Endothelial cell of umbilical vein (primary cell): ENCODE measurements around the gene ZNF79. TPM values are rescaled to one million over a fixed set of nuclear protein-coding genes. Genes with fewer than 3 reads are reported as not detected.

Source experiments
- BruUV-seq: library from RNA; stranded (reverse); fragments of 400-500 nt; replicated peaks from 2 replicates; lab custom pipeline; 2021; lab: Mats Ljungman, UMichigan
- CTCF ChIA-PET: fragments of 300-600, 350-600 bp; sonication (Branson Sonifier 250); formaldehyde crosslinking; loops from one replicate; lab custom pipeline; 2021; ENCODE audit warnings: antibody characterized with exemption, inconsistent platforms; lab: Charles Lee
- POLR2A ChIA-PET: fragments of 300-600, 350-600 bp; sonication (Branson Sonifier 250); formaldehyde crosslinking; loops from one replicate; lab custom pipeline; 2021; ENCODE audit warnings: antibody characterized with exemption, inconsistent platforms; lab: Charles Lee
- DNase-seq: peaks from one replicate; pipeline ENCODE4 v3.0.0-alpha.2; 2011; ENCODE audit warnings: low read depth, low spot score
- FAIRE-seq: peaks from 2 replicates; lab custom pipeline; 2011; peaks lifted over from hg19 to GRCh38; lab: Jason Lieb, UNC
- H2AFZ ChIP-seq: 2 replicates; pipeline ENCODE4 v1.6.0; 2012; ENCODE audit warnings: low read depth, low read length, control low read depth, inconsistent platforms
- H3K27ac ChIP-seq: 2 replicates; pipeline ENCODE4 v1.5.1; 2011; ENCODE audit warnings: low read depth, mild to moderate bottlenecking, control low read depth, low read length, moderate library complexity; ENCODE audit not compliant: insufficient read depth
- H3K27me3 ChIP-seq, 2 experiments: 2 replicates each; pipeline versions ENCODE4 v1.6.0 to v1.6.1; 2011; ENCODE audit warnings: low read length in 2 of 2, mixed read lengths in 1 of 2; ENCODE audit not compliant: control insufficient read depth in 2 of 2, insufficient read depth in 2 of 2
- H3K36me3 ChIP-seq, 2 experiments: 2 replicates in 1 of 2; 3 replicates in 1 of 2; pipeline ENCODE4 v1.5.1; 2011; ENCODE audit warnings: low read length in 2 of 2, mild to moderate bottlenecking in 1 of 2, moderate library complexity in 1 of 2; ENCODE audit not compliant: control insufficient read depth in 2 of 2, insufficient read depth in 2 of 2; ENCODE audit errors: extremely low read depth in 1 of 2
- H3K4me1 ChIP-seq: 3 replicates; pipeline ENCODE4 v1.5.1; 2011; ENCODE audit warnings: mild to moderate bottlenecking, low read length; ENCODE audit not compliant: control insufficient read depth, insufficient read depth; ENCODE audit errors: extremely low read depth
- H3K4me2 ChIP-seq: 2 replicates; pipeline ENCODE4 v1.6.1; 2011; ENCODE audit warnings: low read length, control low read depth, mixed read lengths; ENCODE audit not compliant: insufficient read depth
- H3K4me3 ChIP-seq, 3 experiments: fragments of 200-600 bp in 1 of 3; sonication (generic), shearing (Covaris generic) in 1 of 3; replicated peaks in 1 of 3; 2 replicates each; pipeline ENCODE4 v1.5.1; 2011 to 2016; ENCODE audit warnings: control low read depth in 3 of 3, low read length in 3 of 3, mild to moderate bottlenecking in 2 of 3, inconsistent platforms in 1 of 3, low read depth in 1 of 3, moderate library complexity in 1 of 3; ENCODE audit not compliant: insufficient read depth in 1 of 3
- H3K79me2 ChIP-seq: 2 replicates; pipeline ENCODE4 v1.6.0; 2012; ENCODE audit warnings: low read length, inconsistent platforms; ENCODE audit not compliant: control insufficient read depth, insufficient read depth
- H3K9ac ChIP-seq: replicated peaks from 2 replicates; pipeline ENCODE3; 2011; ENCODE audit warnings: low read length, control low read depth; ENCODE audit not compliant: insufficient read depth; ENCODE audit errors: extremely low read depth
- H3K9me1 ChIP-seq: replicated peaks from 3 replicates; pipeline ENCODE4 v1.6.0; 2011; ENCODE audit warnings: mild to moderate bottlenecking, low read length; ENCODE audit not compliant: control insufficient read depth, insufficient read depth; ENCODE audit errors: extremely low read depth
- H3K9me3 ChIP-seq: replicated peaks from 2 replicates; pipeline ENCODE4 v1.5.1; 2012; ENCODE audit warnings: low read length, inconsistent platforms; ENCODE audit not compliant: control insufficient read depth, insufficient read depth
- H4K20me1 ChIP-seq: replicated peaks from 2 replicates; pipeline ENCODE3; 2011; ENCODE audit warnings: mild to moderate bottlenecking, low read length; ENCODE audit not compliant: control insufficient read depth, insufficient read depth; ENCODE audit errors: extremely low read depth
- EZH2 ChIP-seq: IDR thresholded peaks from 2 replicates; pipeline ENCODE4 v1.6.1; 2012; ENCODE audit warnings: borderline replicate concordance, low read depth, mild to moderate bottlenecking, moderate library complexity, low read length, inconsistent platforms; ENCODE audit not compliant: severe bottlenecking
- FOS ChIP-seq: IDR thresholded peaks from 2 replicates; pipeline ENCODE4 v1.6.1; 2011; ENCODE audit warnings: mild to moderate bottlenecking, low read length, moderate library complexity, borderline replicate concordance; ENCODE audit not compliant: insufficient read depth
- GATA2 ChIP-seq: IDR thresholded peaks from 2 replicates; pipeline ENCODE4 v1.7.0; 2011; ENCODE audit warnings: low read depth, mild to moderate bottlenecking, moderate library complexity, mixed read lengths, low read length; ENCODE audit not compliant: insufficient read length, insufficient read depth
- JUN ChIP-seq: IDR thresholded peaks from 2 replicates; pipeline ENCODE4 v1.6.1; 2011; ENCODE audit warnings: borderline replicate concordance, low read depth; ENCODE audit not compliant: insufficient read length, insufficient read depth
- MYC ChIP-seq: IDR thresholded peaks from one replicate; pipeline ENCODE4 v1.6.1; 2011; ENCODE audit warnings: mild to moderate bottlenecking, low read depth, low read length
- POLR2A ChIP-seq: IDR thresholded peaks from 2 replicates; pipeline ENCODE4 v1.6.1; 2012; ENCODE audit warnings: low read depth, mild to moderate bottlenecking, control low read depth, low read length
- POLR2AphosphoS5 ChIP-seq: IDR thresholded peaks from 2 replicates; pipeline ENCODE4 v1.6.1; 2012; ENCODE audit warnings: low read depth, mild to moderate bottlenecking, control low read depth, low read length, moderate library complexity; ENCODE audit not compliant: insufficient read depth
- dilution Hi-C: fragments of 300-500 bp; cut with MboI; formaldehyde crosslinking; loops from one replicate; pipeline ENCODE4 v1.15.0; 2019; ENCODE audit warnings: low sequenced_read_pairs; ENCODE audit not compliant: extremely low pct_ligation_motif_present
- intact Hi-C: fragments of 100-400 bp; cut with micrococcal nuclease; formaldehyde crosslinking; loops from one replicate; pipeline ENCODE4 v1.10.0; 2022
- polyA plus RNA-seq, 4 experiments: library from polyadenylated mRNA; depleted of rRNA in 3 of 4; stranded (reverse) in 3 of 4; unstranded in 1 of 4; fragments of >200 nt; gene quantifications; 2 replicates each; pipeline versions ENCODE4 v1.2.1 to v1.2.3, GENCODE V29; 2011 to 2012; ENCODE audit warnings: missing spikeins in 1 of 4
- total RNA-seq: library from RNA; stranded (reverse); gene quantifications from 2 replicates; pipeline ENCODE4 v1.2.3, GENCODE V29; 2021
- TF ChIP-seq, protein P1 (sequence below): IDR thresholded peaks from 2 replicates; pipeline ENCODE4 v1.6.1; 2011; ENCODE audit not compliant: insufficient read depth, insufficient read length
- TF ChIP-seq, protein P2 (sequence below), 2 donors: IDR thresholded peaks; 1 replicate in 1 of 2; 2 replicates in 1 of 2; pipeline ENCODE4 v1.5.1; 2011; ENCODE audit warnings: low read length in 2 of 2, mild to moderate bottlenecking in 2 of 2, moderate library complexity in 2 of 2, control low read depth in 1 of 2, inconsistent platforms in 1 of 2, low read depth in 1 of 2; ENCODE audit not compliant: insufficient read depth in 1 of 2; ENCODE audit errors: extremely low read depth in 1 of 2

Gene ZNF79
- total and polyA plus RNA-seq, 2 donors (not counting 3 experiments of a cell fraction or from before 2014, with no cell fraction given), result 6.3 to 10.6 TPM

DNA sequence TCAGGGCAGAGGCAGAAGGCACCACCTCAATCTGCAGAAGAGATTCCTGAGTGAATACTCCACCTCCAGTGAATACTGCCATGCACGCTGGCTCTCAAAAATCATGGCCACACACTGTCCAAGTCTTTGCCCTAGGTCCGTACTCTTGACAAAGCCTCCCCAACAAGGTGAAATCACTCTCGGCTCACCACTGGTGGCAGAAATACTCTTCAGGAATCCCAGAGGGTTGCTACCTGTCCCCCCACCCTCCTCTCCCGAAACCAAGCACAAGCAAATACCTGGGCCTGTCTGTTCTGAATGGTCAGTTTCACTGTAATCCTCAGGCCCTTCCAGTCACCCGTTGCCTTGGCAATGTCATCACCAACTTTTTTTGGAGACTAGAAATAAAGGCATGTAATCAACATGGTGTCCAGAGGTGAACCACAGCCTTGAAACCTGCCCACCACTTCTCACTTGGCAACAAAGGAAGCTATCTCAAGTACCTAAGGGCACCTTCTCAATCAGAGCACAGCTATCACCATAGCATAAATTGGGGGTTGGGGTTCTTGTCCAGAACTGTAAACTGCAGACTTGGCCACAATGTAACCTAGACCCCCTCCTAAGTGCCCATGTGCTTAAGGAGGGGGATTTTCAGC is 25.3 kb downstream of the ZNF79 start:
- H3K9ac ChIP-seq, result peak overlapping the region; percentile 88
- H2AFZ ChIP-seq, result no peak overlapping the region
- intact Hi-C loops (loop anchor here (1.0 kb wide), 1 partner anchor 25 kb away; the partner anchor contains the start of gene ZNF79), dilution Hi-C loops (no loop called here)
- H3K27me3 ChIP-seq, result no peaks in the 10 kb centered on the region
- no peaks in the 10 kb centered on the region for H3K9me1 ChIP-seq
- ChIA-PET POLR2A (interaction anchor here (0.6 to 2.6 kb wide), 4 partner anchors 25 to 467 kb away, joined by 3 to 10 read pairs (median 5); partner anchors contain the start of genes SLC2A8, ST6GALNAC4 and ZNF79), CTCF (interaction anchor here (0.9 to 1.4 kb wide), 2 partner anchors 18 to 225 kb away, joined by 3 read pairs; no protein-coding TSS in a partner anchor)
- peaks cover 34% of the 10 kb centered on the region for H3K79me2 ChIP-seq
- no peak overlapping the region for H3K27ac ChIP-seq
- no peaks in the 10 kb centered on the region for H4K20me1 ChIP-seq
- H3K9me3 ChIP-seq, result peaks cover 2% of the 10 kb centered on the region
- TF ChIP-seq GATA2 (no peak), EZH2 (no peak), JUN (no peak), POLR2A (no peak), POLR2AphosphoS5 (no peak), FOS (no peak), MYC (no peak)
- TF ChIP-seq, protein P1, sequence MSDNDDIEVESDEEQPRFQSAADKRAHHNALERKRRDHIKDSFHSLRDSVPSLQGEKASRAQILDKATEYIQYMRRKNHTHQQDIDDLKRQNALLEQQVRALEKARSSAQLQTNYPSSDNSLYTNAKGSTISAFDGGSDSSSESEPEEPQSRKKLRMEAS, result no peak
- TF ChIP-seq, protein P2, sequence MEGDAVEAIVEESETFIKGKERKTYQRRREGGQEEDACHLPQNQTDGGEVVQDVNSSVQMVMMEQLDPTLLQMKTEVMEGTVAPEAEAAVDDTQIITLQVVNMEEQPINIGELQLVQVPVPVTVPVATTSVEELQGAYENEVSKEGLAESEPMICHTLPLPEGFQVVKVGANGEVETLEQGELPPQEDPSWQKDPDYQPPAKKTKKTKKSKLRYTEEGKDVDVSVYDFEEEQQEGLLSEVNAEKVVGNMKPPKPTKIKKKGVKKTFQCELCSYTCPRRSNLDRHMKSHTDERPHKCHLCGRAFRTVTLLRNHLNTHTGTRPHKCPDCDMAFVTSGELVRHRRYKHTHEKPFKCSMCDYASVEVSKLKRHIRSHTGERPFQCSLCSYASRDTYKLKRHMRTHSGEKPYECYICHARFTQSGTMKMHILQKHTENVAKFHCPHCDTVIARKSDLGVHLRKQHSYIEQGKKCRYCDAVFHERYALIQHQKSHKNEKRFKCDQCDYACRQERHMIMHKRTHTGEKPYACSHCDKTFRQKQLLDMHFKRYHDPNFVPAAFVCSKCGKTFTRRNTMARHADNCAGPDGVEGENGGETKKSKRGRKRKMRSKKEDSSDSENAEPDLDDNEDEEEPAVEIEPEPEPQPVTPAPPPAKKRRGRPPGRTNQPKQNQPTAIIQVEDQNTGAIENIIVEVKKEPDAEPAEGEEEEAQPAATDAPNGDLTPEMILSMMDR (IDR thresholded peaks at IDR 0.05; ENCODE audit: extremely low read depth in 1 of 2, insufficient read depth in 1 of 2, low read depth in 1 of 2, low read length in 2 of 2), result no peak
- BruUV-seq, result no TSS peak
- DNase-seq (no peak), FAIRE-seq (no peak)
- H3K36me3 ChIP-seq, result peaks cover 31 to 38% of the 10 kb centered on the region in 2 experiments
- peak overlapping the region; percentile 83 for H3K4me2 ChIP-seq
- peak overlapping the region; percentile 54 to 85 (median 60) for H3K4me3 ChIP-seq
- peaks cover 19% of the 10 kb centered on the region for H3K4me1 ChIP-seq
